Upper lobe of left lung (tissue), 4 donors: Measurements from ENCODE around the gene FOXD2.

Experiments used
- EP300 ChIP-seq, 4 donors: sonication (generic); formaldehyde crosslinking; IDR thresholded peaks; one replicate each; pipeline ENCODE4 v1.5.1; 2017; ENCODE audit warnings: antibody characterized with exemption in 4 of 4, control low read depth in 2 of 4
- POLR2A ChIP-seq, 4 donors: fragments of 450-650 bp; IDR thresholded peaks; one replicate each; pipeline ENCODE4 v1.5.1; 2016 to 2017; ENCODE audit warnings: antibody characterized with exemption in 4 of 4, mild to moderate bottlenecking in 2 of 4
- TF ChIP-seq, protein P1 (sequence below), 6 experiments: fragments of 450-650 bp in 4 of 6; fragments of 200-600 bp in 2 of 6; sonication (generic) in 2 of 6; IDR thresholded peaks; one replicate each; pipeline ENCODE4 v1.5.1; 2016 to 2019; ENCODE audit warnings: antibody characterized with exemption in 6 of 6

DNA sequence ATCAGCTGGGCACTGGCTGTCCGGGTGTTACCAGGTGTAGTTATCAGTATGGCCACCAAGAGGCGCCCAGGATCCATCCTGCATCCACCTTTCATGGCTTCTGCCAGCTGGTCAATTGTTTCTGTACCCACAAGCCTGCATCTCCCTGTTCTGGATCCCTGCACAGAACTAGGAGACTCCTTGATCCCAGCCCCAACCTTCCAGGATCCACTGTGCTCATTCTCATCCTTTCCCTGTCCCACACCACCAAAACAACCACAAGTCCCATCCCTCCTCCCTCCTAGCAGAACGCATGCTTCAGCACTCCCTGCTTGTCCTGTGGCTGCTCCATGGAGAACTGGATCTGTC is 49.0 kb upstream of the FOXD2 start:
- TF ChIP-seq POLR2A (IDR thresholded peaks at IDR 0.05): no peak
- TF ChIP-seq, protein P1, sequence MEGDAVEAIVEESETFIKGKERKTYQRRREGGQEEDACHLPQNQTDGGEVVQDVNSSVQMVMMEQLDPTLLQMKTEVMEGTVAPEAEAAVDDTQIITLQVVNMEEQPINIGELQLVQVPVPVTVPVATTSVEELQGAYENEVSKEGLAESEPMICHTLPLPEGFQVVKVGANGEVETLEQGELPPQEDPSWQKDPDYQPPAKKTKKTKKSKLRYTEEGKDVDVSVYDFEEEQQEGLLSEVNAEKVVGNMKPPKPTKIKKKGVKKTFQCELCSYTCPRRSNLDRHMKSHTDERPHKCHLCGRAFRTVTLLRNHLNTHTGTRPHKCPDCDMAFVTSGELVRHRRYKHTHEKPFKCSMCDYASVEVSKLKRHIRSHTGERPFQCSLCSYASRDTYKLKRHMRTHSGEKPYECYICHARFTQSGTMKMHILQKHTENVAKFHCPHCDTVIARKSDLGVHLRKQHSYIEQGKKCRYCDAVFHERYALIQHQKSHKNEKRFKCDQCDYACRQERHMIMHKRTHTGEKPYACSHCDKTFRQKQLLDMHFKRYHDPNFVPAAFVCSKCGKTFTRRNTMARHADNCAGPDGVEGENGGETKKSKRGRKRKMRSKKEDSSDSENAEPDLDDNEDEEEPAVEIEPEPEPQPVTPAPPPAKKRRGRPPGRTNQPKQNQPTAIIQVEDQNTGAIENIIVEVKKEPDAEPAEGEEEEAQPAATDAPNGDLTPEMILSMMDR (IDR thresholded peaks at IDR 0.05): peak; percentile 46 to 68 (median 65)
- no peak for TF ChIP-seq EP300 (IDR thresholded peaks at IDR 0.05)
